ENCODE results near the gene NOPCHAP1.
"Not testable (repeated sequence)": the region's sequence is repeated elsewhere in the genome, so short reads cannot be mapped to it uniquely, and the experiment has no call there.

Gene NOPCHAP1, protein sequence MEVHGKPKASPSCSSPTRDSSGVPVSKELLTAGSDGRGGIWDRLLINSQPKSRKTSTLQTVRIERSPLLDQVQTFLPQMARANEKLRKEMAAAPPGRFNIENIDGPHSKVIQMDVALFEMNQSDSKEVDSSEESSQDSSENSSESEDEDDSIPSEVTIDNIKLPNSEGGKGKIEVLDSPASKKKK

DNA sequence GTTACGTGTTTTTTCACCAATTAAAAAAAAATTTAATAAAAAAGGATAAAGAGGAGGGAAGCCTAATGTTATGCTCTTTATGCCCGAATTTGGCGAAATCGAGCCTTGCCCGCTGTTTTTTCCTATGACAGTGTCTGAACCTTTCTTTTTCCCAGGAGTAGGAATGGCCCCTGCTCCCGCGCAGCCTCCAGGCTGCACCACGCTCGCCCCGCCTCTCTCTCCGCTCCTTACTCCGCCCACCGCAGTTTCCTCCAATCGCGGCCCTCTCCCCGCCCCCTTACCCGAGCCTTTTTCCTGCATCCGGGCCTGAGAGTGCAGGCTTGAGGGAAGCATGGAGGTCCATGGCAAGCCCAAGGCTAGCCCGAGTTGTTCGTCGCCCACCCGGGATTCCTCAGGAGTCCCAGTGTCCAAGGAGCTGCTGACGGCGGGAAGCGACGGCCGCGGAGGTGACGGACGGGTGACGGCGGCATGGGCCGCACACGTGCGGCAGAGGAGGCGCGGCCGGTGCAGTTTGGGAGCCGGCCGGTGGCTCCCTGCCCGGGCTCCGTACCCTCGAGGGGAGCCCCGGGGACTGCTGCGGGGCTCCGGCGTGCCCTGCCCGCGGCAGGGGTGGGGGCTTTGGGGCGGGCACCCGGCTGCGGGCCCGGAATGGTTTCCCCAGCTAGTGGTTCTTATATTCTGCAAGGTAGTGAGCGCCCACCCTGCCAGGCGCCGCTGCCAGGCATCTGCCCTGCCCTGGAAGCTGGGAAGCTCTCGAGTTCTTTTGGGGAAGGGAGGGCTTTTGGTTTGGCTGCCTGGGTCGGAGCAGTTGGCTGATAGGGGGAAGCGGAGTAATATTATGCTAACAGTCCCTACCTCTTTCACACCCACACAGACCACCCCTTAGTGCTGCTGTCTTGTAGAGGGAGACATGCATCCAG, at the start of gene NOPCHAP1:
TSS of gene NOPCHAP1 (plus strand) at position 295 of the 920 bp plus-strand sequence. CDS start at position 332, 37 bp downstream.
- DNase-seq (ENCODE audit: low spot score): peak; percentile 89

DNA sequence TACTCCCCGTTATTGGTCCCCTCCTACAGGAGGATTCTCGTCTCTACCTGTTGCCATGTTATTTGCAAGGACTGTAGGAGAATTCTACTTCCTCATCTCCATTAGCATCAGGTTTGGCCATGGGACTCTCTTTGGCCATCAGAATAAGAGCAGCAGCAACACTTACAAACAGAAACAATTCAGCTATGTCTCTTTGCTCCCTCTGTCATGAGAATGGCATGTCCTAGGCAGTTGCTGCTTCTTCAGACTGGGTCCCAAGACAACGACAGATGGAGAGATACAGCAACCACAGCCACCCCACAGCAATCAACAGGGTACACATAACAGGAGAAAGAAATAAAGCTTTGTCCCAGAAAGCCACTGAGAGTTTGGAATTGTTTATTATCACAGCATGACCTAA, 47.7 kb upstream of the NOPCHAP1 start:
- DNase-seq (ENCODE audit: low spot score): no peak

DNA sequence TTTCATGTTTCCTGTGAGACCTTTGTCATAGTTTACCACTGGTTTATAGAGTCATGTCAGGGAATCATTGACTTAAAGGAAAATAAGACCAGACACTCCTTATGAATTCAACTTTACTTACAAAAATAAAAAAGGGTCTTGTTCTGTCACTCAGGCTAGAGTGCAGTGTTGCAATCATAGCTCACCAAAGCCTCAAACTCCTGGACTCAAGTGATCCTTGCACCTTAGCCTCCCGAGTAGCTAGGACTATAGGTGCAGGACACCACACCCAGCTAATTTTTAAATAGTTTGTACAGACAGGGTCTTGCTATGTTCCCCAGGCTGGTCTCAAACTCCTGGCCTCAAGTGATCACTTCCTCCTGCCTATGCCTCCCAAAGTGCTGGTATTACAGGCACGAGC, 47.0 kb upstream of the NOPCHAP1 start:
- no peak for DNase-seq (ENCODE audit: low spot score)

DNA sequence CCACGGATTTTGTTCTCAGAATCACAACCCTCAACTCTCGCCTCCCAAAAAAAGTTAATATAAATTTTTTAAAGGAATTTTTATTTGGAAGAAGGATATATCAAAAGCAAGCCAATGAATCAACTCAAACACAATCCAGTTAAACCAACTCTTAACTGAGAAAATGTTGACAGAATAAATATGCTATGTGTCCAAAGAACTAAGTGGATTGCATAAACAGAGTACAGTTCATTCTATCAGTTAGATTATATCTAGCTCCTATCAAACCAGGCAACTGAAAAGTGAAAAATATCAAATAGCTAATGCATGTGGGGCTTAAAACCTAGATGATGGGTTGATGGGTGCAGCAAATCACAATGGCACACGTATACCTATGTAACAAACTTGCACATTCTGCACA, 44.7 kb upstream of the NOPCHAP1 start:
- no peak for DNase-seq (ENCODE audit: low spot score)

DNA sequence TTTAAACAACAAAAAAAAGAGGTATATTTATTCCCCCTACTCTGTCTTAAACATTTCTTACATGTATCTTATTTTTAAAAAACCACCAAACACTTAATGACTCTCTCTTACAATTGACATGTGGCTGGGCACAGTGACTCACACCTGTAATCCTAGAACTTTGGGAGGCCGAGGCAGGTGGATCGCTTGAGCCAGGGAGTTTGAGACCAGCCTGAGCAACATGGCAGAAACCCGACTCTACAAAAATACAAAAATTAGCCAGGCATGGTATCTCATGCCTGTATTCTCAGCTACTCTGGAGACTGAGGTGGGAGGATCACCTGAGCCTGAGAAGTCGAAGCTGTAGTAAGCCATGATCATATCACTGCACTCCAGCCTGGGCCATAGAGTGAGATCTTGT, 44.0 kb upstream of the NOPCHAP1 start:
- no peak for DNase-seq (ENCODE audit: low spot score)

DNA sequence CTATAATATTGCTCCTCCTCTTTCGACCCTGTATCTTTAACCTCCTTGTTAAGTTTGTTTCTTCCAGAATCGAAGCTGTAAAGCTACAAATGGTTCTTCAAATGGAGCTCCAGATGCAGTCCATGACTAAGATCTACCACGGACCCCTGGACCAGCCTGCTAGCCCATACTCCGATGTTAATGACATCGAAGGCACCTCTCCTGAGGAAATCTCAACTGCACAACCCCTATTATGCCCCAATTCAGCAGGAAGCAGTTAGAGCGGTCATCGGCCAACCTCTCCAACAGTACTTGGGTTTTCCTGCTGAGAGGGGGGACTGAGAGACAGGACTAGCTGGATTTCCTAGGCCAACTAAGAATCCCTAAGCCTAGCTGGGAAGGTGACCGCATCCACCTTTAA, 42.7 kb upstream of the NOPCHAP1 start:
- not testable (repeated sequence) for DNase-seq (ENCODE audit: low spot score)

DNA sequence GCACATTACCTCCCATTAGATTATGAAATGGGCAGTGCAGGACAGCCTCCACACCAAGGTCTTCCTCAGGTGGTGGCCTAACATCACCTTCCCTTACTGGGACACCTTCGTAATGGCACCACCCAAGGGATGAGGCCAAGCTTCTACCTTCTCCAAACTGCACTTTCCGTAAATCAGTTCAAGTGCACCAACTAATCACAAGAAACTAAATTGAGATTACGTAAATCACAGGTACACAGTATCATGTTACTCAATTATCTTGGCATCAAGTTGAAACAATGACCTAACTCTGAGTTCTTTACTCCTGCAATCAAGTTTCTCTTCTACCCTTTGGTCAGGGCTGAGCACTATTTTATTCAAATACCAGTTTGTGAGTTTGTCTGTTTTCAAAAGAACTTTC, 41.9 kb upstream of the NOPCHAP1 start:
- no peak for DNase-seq (ENCODE audit: low spot score)

DNA sequence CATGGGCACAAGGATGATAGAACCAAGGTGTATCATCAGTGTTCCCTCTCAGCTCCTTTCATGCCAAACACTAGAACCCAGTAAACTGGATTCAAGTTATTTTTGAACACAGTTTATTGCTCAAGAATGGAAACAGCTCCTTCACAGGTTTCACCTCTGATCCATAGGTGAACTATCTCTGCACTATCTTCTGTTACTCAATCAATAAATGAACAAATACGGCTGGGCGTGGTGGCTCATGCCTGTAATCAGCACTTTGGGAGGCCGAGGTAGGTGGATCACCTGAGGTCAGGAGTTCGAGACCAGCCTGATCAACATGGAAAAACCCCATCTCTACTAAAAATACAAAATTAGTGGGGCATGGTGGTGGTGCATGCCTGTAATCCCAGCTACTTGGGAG, 37.4 kb upstream of the NOPCHAP1 start:
- not testable (repeated sequence) for DNase-seq (ENCODE audit: low spot score)

DNA sequence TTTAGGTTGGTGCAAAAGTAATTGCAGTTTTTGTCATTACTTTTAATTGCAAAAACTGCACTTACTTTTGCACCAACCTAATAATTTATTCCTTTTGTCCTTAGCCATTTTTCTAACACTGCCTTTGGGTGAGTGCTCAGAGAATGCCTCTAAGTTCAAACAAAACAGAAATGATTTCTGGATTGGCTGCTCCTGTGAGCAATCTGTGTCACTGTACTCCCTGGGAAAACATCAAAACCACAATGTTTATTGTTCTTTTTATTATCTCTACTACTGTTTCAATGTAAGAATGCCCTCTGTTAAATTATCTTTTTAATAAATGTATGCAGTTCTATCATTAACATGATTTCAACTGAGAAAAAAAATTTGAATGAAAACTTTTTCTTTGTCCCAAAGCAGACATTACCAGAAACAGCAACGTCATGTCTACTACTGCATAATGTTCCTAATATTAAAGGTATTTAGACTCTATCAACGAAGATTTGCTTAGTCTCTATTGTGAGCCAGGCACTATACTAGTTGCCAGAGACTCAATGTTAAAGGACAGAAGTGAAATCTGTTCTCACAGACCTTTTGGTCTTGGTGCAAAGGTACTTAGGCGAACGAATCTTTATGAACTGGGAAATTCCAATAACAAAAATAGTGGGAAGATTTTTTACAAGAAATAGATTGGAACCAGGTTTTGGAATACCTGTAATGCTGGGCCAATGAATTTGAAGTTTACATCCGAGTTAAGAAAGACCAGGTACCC, 34.2 kb upstream of the NOPCHAP1 start:
- no peak for DNase-seq (ENCODE audit: low spot score)

DNA sequence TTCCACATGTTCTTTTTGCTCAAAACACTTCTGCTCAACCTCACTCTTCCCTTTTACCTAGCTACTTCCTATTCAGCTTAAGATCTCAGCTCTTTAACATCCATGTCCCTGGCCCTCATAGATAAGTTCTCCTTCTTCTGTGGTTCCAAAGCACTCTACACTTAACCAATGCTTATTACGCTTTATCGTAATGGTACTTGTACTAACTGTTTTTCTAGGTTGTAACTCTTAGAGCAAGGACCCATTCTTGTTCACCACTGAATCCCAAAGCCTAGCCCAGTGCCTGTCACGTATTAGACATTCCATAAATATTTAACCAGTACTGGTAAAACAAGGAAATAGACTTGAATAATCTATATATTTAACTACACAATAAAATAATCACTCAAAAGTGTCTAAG, 33.3 kb upstream of the NOPCHAP1 start:
- no peak for DNase-seq (ENCODE audit: low spot score)

DNA sequence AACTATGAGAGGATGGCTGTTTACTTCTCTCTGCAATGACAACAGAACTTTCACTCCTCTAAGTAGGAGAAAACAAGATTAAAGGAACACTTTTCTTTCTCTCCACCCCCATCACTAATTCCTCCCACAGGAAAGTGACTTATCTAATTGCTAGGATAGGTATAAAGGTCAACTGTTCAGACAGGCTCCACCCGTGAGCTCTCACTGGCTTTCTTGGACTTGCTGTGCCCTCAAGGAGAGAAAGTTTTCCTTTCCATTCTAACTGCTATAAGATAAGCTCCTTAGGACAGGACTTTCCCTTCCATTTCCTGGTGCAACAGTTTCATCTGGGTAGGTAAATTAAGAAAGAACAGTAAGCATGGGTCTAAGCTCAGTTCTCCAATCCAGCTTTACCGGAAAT, 32.8 kb upstream of the NOPCHAP1 start:
- no peak for DNase-seq (ENCODE audit: low spot score)

DNA sequence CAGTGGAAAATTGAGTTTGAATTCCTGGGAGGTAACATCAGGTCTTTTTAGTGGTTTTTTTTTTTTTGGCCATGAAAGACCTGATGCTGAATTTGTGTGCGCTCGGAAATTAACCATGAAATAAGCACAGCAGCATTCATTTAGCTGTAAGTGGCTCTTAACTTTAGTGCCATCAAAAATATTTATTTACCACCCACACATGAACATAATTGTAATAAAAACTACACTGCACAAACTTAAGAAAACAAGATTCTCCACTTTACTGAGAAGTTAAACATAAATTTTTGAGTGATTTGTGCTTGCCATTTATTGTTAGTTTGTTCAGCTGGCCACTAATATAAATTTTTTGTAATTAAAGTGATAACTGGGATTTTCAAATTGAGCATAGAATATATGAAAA, 30.4 kb upstream of the NOPCHAP1 start:
- DNase-seq (ENCODE audit: low spot score): no peak

DNA sequence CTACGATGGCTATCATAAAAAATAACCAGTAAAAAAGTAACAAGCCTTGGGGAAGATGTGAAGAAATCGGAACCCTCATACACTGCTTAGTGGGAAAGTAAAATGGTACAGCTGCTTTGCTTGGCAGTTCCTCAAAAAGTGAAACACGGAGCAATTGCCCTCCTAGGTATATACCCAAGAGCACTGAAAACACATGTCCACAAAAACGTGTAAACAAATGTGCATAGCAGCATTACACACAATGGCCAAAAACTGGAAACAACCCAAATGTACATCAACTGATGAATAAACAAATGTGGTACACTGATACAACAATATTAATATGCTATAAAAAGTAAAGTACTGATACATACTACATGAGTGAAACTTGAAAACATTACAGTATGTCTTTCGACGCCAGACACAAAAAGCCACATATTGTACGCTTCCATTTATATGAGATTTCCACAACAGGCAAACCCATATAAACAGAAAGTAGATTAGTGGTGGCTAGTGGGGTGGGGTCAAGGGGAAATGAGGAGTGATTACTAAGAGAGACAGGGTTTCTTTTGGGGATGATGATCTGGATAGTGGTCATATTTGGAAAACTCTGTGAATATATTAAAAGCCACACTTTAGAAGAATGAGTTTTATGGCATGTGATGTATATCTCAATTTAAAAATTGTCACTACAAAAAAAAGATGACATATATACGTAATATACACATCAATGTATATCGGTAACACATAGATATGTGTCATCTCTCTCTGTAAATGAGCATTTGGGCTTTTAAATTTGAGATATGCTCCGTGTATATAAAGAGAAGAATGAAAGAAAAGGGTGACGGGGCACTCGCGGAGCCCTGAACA, 29.0 kb upstream of the NOPCHAP1 start:
- DNase-seq (ENCODE audit: low spot score): no peak

DNA sequence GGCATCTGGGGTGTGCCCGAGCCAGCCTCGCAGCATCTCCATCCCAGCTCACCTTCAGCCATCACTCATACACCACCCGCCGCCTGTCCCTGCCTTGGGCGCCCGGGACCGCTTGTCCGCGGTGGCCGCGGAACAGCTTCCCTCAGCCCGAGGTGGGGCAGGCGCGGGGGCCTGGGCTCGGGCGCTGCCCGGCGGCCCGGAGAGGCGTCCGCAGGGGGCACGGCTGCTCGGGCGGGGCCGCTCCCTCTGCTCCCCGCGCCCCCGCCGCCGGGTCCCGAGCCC, 28.5 kb upstream of the NOPCHAP1 start:
- DNase-seq (ENCODE audit: low spot score): no peak

DNA sequence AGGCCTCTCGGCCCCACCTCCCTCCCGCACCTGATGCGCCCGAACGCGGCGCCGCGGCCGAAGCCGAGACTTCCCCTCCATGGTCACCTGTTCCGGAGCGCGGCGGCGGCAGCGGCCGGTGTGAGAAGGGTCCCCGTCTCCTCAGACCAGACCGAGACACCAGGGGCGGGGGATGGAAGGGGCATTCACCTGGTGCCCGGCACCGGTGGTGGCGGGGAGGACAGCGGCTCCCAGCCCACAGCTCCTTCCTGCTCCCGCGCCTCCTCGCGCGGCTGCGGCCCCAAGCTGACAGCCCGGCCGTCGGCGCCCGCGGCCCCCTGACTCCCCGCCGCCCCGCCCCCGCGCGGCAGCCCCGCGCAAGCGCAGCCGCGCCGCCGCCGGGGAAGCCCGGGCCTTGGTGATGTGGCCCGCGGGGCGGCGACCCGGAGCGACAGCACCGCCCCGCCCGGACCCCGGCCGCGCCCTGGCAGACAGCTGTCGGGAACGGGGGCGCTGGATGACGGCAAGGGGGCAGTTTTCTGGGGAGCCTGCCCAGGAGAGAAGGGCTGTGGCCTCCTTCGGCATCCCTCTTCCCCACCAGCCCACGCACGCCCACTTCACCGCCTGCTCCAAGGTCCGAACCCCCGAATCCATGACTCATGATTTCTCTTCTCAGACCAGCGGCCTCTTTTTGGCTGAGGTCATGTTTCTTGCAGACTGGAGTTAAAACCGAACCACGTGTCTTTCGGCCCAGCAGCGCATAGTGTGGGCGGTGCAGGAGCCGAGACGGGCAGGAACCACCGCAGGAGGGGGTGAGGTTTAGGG, 27.9 kb upstream of the NOPCHAP1 start, which contains the start of gene SLC41A2:
TSS of gene SLC41A2 (minus strand) at position 290 of the 804 bp plus-strand sequence. CDS start 29,763 bp downstream, outside the sequence.
- peak; percentile 62 for DNase-seq (ENCODE audit: low spot score)

DNA sequence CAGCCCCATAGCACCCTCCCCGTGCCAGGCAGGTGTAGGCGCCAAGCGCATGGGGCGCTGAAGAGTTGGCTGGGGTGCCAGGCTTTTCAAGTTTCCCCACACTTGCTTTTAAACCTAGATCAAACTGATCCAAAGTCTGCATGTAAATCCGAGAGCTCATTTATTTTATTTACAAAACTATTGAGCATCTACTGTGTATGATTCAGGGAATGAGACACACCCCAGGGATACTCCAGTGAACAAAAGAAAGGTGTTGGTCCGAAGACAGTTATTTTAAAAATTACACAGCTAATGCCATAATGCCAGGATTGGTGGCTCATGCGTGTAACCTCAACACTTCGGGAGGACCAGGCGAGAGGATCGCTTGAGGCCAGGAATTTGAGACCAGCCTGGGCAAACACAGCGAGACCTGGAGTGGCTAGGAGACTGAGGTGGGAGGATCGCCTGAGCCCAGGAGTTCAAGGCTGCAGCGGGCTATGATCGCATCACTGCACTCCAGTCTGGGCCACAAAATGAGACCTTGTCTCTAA, 27.2 kb upstream of the NOPCHAP1 start:
- no peak for DNase-seq (ENCODE audit: low spot score)

DNA sequence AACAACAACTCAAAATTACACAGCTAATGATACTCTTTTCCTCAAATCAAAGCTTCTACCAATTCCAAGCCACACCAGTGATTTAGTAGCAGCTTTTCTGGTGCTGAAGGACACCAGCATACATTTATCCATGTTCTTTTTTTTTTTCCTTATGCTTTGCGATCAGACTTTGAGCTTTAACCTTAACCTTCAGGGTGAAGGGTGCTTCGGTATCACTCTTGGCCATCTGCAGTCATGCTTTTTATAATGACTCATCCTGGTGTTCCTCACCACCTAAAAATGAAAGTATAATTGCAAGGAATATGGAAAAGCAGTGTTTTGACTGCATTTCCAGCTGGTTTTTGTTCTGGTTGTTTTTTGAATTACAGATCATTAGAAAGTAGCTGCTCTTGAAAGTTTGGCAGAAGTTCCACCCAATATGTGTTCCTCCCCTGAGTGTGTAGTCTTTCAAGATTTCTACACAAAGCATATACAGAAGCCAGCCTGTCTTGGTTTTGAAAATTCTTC, 26.7 kb upstream of the NOPCHAP1 start:
- no peak for DNase-seq (ENCODE audit: low spot score)

DNA sequence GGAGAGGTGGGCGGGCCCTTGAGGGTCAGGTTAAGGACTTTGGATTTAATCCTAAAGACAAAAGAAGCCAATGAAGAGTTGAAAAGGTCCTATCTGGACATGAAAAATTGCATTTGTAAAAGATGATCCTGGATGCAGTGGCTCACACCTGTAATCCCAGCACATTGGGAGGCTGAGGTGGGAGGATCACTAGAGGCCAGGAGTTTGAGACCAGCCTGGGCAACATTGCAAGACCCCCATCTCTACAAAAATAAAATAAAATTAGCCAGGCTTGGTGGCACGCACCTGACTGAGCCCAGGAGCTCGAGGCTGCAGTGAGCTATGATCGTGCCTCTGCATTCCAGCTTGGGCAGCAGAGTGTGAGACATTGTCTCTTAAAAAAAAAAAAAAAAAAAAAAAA, 25.7 kb upstream of the NOPCHAP1 start:
- no peak for DNase-seq (ENCODE audit: low spot score)

DNA sequence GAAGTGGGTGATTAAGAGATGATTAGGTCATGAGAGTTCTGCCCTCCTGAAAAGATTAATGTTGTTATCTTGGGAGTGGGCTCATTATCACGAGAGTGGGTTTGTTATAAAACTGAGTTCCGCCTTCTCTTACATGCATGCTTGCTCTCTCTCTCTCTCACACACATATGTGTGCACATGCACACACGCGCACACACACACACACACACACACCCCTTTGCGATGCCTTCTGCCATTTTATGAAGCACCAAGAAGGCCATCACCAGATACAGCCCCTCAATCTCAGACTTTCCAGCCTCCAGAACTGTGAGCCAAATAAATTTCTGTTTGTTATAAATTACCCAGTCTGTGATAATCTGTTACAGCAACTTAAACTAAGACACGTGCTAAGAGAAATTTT, 22.4 kb upstream of the NOPCHAP1 start:
- no peak for DNase-seq (ENCODE audit: low spot score)

DNA sequence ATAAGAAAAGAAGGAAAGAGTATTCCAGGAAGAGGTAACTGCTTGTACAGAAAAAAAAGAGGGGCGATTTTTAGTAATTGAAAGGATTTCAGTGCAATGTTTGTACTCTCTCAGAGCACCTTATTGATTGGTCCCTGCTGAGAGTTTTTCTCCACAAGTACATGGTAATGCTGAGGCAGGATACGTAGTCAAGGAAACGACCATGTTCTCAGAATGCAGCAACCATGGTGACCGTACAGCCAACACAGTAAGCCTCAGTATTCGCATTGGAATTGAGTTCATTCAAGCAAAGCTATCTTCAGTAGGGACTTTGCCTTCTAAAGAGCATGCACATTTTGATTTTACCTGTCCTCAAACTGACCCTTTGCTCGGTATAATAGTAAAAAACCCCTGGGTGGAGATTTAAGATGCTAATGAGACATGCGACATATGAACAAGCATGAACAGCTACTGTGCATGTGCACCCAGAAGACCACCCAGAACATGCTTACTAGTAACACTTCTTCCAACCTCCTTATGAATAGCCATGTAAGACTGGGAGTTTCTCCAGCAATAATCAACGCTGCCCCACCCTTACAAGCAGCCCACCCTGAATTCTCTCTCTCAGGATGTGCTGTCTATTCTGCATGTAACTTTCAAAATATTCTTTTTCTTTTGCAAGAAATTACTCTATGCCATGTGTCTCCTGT, 21.8 kb upstream of the NOPCHAP1 start:
- no peak for DNase-seq (ENCODE audit: low spot score)
